ENCODE measurements around the gene INSC. TPM values are rescaled to one million over a fixed set of nuclear protein-coding genes. Genes with fewer than 3 reads are reported as not detected.

Gene INSC
- polyA plus RNA-seq, 1 donor from 2014 or later: 0.31 TPM

DNA sequence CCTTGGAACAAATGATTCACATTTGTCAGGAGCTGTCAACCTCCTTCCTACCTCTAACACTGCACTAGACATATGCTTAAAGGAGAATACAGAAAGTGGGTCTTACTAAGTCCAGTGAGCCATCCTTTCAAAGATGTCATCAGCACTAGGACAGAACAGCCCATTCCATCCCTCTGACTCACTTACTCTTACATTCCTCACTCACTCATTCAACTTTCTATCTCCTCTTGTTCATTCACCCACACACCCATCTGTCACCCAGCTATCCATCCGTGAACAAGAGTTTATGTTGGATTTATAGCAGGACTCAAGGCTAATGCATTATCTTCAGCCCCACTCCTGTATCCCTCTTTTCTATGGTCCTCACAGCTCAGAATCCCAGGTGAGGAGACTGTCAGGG is 9.1 kb downstream of the INSC start:
- Mint-ChIP-seq H3K27me3 (peaks cover 18% of the 10 kb centered on the region), H3K4me3 (no peak overlapping the region), H3K4me1 (peaks cover 0 to 7% (median 0%) of the 10 kb centered on the region in 3 donors), H3K9me3 (no peaks in the 10 kb centered on the region), H3K36me3 (no peaks in the 10 kb centered on the region), H3K27ac (no peak overlapping the region)

- Mint-ChIP-seq H3K4me3 (no peak overlapping the region), H3K9me3 (no peaks in the 10 kb centered on the region), H3K27me3 (peaks cover 17% of the 10 kb centered on the region), H3K27ac (no peak overlapping the region), H3K36me3 (no peaks in the 10 kb centered on the region), H3K4me1 (peaks cover 0 to 4% (median 1%) of the 10 kb centered on the region in 3 donors)
Observed at GRCh38 chr11:15124528-15124927, 9.8 kb downstream of the INSC start.

- Mint-ChIP-seq H3K4me1 (peaks cover 0 to 1% (median 0%) of the 10 kb centered on the region in 3 donors), H3K4me3 (no peak overlapping the region), H3K27ac (no peak overlapping the region), H3K9me3 (no peaks in the 10 kb centered on the region), H3K36me3 (no peaks in the 10 kb centered on the region), H3K27me3 (peaks cover 11% of the 10 kb centered on the region)
Observed at GRCh38 chr11:15127341-15127740, 12.6 kb downstream of the INSC start.

- Mint-ChIP-seq H3K27ac (no peak overlapping the region), H3K27me3 (peaks cover 6% of the 10 kb centered on the region), H3K36me3 (peaks cover 3% of the 10 kb centered on the region), H3K4me1 (peaks cover 0 to 1% (median 0%) of the 10 kb centered on the region in 3 donors), H3K4me3 (no peak overlapping the region), H3K9me3 (no peaks in the 10 kb centered on the region)
Observed at GRCh38 chr11:15128621-15129020, 13.9 kb downstream of the INSC start.

DNA sequence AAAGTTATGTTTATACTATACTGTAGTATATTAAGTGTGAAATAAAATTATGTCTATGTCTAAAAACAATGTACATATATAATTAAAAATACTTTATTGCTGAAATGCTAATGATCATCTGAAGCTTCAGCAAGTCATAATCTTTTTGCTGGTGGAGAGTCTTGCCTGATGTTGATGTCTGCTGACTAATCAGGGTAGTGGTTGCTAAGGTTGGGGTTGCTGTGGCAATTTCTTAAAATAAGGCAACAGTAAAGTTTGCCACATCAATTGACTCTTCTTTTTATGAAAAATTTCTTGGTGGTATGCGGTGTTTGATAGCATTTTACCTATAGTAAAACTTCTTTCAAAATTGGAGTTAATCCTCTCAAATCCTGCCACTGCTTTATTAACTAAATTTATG is 21.4 kb downstream of the INSC start:
- H3K27ac Mint-ChIP-seq: no peak overlapping the region
- no peak overlapping the region for H3K4me3 Mint-ChIP-seq
- H3K36me3 Mint-ChIP-seq: peaks cover 3% of the 10 kb centered on the region
- no peaks in the 10 kb centered on the region for H3K27me3 Mint-ChIP-seq
- peaks cover 0 to 4% (median 0%) of the 10 kb centered on the region in 3 donors for H3K4me1 Mint-ChIP-seq
- H3K9me3 Mint-ChIP-seq: no peaks in the 10 kb centered on the region

- Mint-ChIP-seq H3K4me1 (peaks cover 0 to 4% (median 0%) of the 10 kb centered on the region in 3 donors), H3K9me3 (no peaks in the 10 kb centered on the region), H3K27me3 (no peaks in the 10 kb centered on the region), H3K27ac (no peak overlapping the region), H3K4me3 (no peak overlapping the region), H3K36me3 (no peaks in the 10 kb centered on the region)
Observed at GRCh38 chr11:15139096-15139770, 24.5 kb downstream of the INSC start.

- H3K27ac Mint-ChIP-seq: no peak overlapping the region
- H3K4me1 Mint-ChIP-seq: peaks cover 0 to 4% (median 0%) of the 10 kb centered on the region in 3 donors
- H3K27me3 Mint-ChIP-seq: no peaks in the 10 kb centered on the region
- H3K9me3 Mint-ChIP-seq: no peaks in the 10 kb centered on the region
- no peak overlapping the region for H3K4me3 Mint-ChIP-seq
- H3K36me3 Mint-ChIP-seq: no peaks in the 10 kb centered on the region
Observed at GRCh38 chr11:15139958-15140659, 25.4 kb downstream of the INSC start.

- peaks cover 0 to 4% (median 0%) of the 10 kb centered on the region in 3 donors for H3K4me1 Mint-ChIP-seq
- no peaks in the 10 kb centered on the region for H3K27me3 Mint-ChIP-seq
- H3K4me3 Mint-ChIP-seq: no peak overlapping the region
- no peaks in the 10 kb centered on the region for H3K36me3 Mint-ChIP-seq
- no peak overlapping the region for H3K27ac Mint-ChIP-seq
- H3K9me3 Mint-ChIP-seq: no peaks in the 10 kb centered on the region
Observed at GRCh38 chr11:15141381-15141780, 26.7 kb downstream of the INSC start.

GRCh38 chr11:15142838-15143237 is 28.1 kb downstream of the INSC start:
- Mint-ChIP-seq H3K27me3 (no peaks in the 10 kb centered on the region), H3K4me3 (no peak overlapping the region), H3K27ac (no peak overlapping the region), H3K4me1 (peaks cover 0 to 2% (median 0%) of the 10 kb centered on the region in 3 donors), H3K9me3 (no peaks in the 10 kb centered on the region), H3K36me3 (no peaks in the 10 kb centered on the region)

DNA sequence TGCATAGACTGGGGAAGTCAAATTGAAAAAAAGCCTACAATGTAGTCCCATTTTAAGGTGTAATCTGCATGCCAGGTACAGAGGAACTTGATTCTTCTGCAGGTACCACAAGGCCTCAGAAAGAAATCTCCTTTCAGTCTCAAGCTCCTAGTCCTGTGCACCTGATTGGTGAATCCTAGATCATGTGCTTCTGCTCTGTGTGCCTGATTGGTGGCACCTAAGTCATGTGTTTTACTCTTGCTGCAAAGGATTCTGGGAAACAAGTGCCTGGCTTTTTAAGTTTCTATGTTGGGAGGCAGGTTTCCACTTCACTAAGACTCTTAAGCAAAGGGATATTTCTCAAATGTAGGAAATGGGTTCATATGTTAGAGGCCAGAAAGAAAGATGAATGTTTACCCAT is 29.1 kb downstream of the INSC start:
- no peak overlapping the region for H3K4me3 Mint-ChIP-seq
- no peaks in the 10 kb centered on the region for H3K4me1 Mint-ChIP-seq
- no peaks in the 10 kb centered on the region for H3K27me3 Mint-ChIP-seq
- H3K9me3 Mint-ChIP-seq: no peaks in the 10 kb centered on the region
- no peak overlapping the region for H3K27ac Mint-ChIP-seq
- H3K36me3 Mint-ChIP-seq: no peaks in the 10 kb centered on the region

DNA sequence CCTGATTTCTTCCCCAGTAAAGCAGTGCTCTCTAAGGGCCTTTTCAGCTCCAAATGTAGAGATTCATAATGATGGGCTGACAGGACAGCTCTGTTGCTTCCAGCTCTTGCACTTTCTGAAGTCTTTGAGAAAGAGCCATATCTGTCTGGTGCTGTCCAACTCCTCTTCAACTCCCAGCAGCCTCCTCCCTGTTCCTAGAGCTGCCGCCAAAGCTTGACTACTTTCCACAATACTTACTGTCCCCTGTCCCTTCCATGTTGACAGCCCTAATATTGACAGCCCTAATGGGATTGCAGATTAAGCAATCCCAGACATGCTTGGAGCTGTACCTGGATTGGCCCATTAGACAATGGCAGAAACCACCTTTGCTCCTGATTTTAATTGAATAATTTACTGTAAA is 29.6 kb downstream of the INSC start:
- Mint-ChIP-seq H3K9me3 (no peaks in the 10 kb centered on the region), H3K4me3 (no peak overlapping the region), H3K4me1 (no peaks in the 10 kb centered on the region), H3K36me3 (no peaks in the 10 kb centered on the region), H3K27me3 (no peaks in the 10 kb centered on the region), H3K27ac (no peak overlapping the region)

DNA sequence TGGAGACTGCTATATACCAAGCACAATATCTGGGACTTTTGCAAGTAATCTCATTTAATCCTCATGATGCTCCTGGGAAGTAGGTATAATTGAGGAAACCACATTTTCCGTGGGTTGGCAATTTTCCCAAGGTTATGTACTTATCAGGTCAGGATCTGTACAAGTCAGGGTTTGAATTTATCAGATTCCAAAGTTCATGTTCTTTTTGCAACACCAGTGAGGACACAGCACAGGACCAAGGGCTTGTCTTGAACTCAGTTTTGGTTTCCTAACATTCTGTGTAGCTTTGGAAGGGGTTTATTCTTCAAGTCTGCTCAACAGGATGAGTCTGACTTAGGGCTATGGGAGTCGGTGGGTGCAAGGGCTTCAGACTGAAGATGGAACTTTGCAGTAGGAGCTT is 30.4 kb downstream of the INSC start:
- Mint-ChIP-seq H3K9me3 (no peaks in the 10 kb centered on the region), H3K4me1 (peaks cover 0 to 1% (median under 1%) of the 10 kb centered on the region in 3 donors), H3K27me3 (no peaks in the 10 kb centered on the region), H3K27ac (no peak overlapping the region), H3K4me3 (no peak overlapping the region), H3K36me3 (no peaks in the 10 kb centered on the region)

- Mint-ChIP-seq H3K36me3 (no peaks in the 10 kb centered on the region), H3K4me1 (peaks cover 5 to 6% (median 5%) of the 10 kb centered on the region in 3 donors), H3K9me3 (no peaks in the 10 kb centered on the region), H3K27me3 (no peaks in the 10 kb centered on the region), H3K27ac (no peak overlapping the region), H3K4me3 (no peak overlapping the region)
Observed at GRCh38 chr11:15145615-15146014, 30.9 kb downstream of the INSC start.

DNA sequence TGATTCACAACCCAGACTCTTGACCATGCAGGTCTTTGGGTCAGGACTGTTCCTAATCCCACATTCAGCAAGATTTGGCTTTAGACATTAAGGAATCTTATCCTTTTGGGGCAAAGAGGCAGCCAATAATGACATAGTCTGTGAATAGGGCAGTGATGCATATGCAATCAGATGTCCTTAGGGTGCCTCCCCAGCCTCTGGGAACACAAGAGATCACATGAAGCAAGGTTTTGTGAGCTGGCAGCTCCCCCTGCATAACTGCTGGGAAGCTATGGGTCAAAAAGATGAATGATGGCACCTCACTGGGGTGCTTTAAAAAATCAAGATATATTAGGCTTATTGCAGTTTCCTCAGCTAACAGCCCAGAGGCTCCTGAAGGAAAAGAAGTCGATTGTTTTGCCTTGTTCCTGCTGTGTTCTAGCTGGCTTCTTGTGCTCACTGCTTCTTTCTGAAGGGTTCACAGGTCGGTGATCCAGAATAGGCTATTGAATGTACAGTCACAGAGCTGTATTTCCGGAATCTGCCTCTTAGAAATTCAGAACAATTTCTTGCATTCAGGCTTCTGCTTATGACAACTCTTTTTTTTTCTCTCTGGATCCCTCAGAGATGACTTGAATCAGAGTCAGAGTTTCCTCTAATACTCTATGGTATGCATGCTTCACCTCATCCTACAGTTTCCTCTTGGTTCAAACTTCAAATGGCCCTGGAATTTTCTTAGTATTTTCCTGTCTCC is 31.7 kb downstream of the INSC start:
- no peaks in the 10 kb centered on the region for H3K9me3 Mint-ChIP-seq

DNA sequence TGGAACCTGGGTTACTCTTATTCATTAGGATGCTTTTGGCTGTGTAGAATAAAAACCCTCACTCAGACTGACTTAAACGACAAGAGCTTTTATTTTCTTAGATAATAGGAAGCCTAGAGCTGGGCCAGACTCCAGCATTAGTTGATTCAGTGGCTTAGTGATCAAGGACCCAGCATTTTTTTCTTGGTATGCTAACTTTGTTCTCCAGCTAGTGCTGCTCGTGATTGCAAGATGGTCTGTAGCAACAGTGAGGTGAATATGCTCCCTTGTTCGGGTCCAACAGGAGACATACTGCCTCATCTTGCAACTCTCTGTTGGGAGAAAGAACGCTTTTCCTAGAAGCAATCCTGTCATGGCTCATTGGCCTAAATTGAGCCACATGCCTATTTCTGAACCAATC is 33.4 kb downstream of the INSC start:
- H3K27me3 Mint-ChIP-seq: peaks cover 2% of the 10 kb centered on the region
- H3K4me1 Mint-ChIP-seq: peaks cover 16 to 23% (median 23%) of the 10 kb centered on the region in 3 donors
- no peaks in the 10 kb centered on the region for H3K9me3 Mint-ChIP-seq
- no peaks in the 10 kb centered on the region for H3K36me3 Mint-ChIP-seq
- H3K4me3 Mint-ChIP-seq: no peak overlapping the region
- H3K27ac Mint-ChIP-seq: no peak overlapping the region

More for the DNA sequence above, 31.7 kb downstream of the INSC start:
- Mint-ChIP-seq H3K27me3 (peaks cover 2% of the 10 kb centered on the region), H3K4me1 (peaks cover 9 to 14% (median 11%) of the 10 kb centered on the region in 3 donors), H3K36me3 (no peaks in the 10 kb centered on the region), H3K27ac (no peak overlapping the region), H3K4me3 (no peak overlapping the region)

Data from IgD-negative memory B cell (primary cell).